ENCODE data around the gene LUZP2. TPM values are rescaled to one million over a fixed set of nuclear protein-coding genes. Genes with fewer than 3 reads are reported as not detected.
A peak's percentile ranks its signal among the peaks of the same experiment; 100 is the strongest.
"Not testable (repeated sequence)": the region's sequence is repeated elsewhere in the genome, so short reads cannot be mapped to it uniquely, and the experiment has no call there.

The LUZP2 gene
- total RNA-seq, 1 experiment from 2014 or later: not detected

- in situ Hi-C loops (cut with HindIII; ENCODE audit: low sequenced_read_pairs): no loop called here
- peak; percentile 56 for DNase-seq (ENCODE audit: low spot score)
These were observed 467.0 kb downstream of the LUZP2 start for GRCh38 chr11:24963852-24964251.

GRCh38 chr11:24965748-24966147 lies 468.9 kb downstream of the LUZP2 start:
- in situ Hi-C loops (cut with HindIII; ENCODE audit: low sequenced_read_pairs): no loop called here
- DNase-seq (ENCODE audit: low spot score): no peak

GRCh38 chr11:24993903-24994302 lies 497.1 kb downstream of the LUZP2 start:
- DNase-seq (ENCODE audit: low spot score); in situ Hi-C loops (cut with HindIII; ENCODE audit: low sequenced_read_pairs): not testable (repeated sequence)

GRCh38 chr11:24999929-25000328 lies 503.1 kb downstream of the LUZP2 start:
- in situ Hi-C loops (cut with HindIII; ENCODE audit: low sequenced_read_pairs); DNase-seq (ENCODE audit: low spot score): not testable (repeated sequence)

GRCh38 chr11:25037431-25037830 lies 540.6 kb downstream of the LUZP2 start:
- DNase-seq (ENCODE audit: low spot score): no peak
- in situ Hi-C loops (cut with HindIII; ENCODE audit: low sequenced_read_pairs): no loop called here

GRCh38 chr11:25038131-25038530 lies 541.3 kb downstream of the LUZP2 start:
- in situ Hi-C loops (cut with HindIII; ENCODE audit: low sequenced_read_pairs): no loop called here
- DNase-seq (ENCODE audit: low spot score): no peak

GRCh38 chr11:25039165-25039564 lies 542.3 kb downstream of the LUZP2 start:
- DNase-seq (ENCODE audit: low spot score): no peak
- in situ Hi-C loops (cut with HindIII; ENCODE audit: low sequenced_read_pairs): no loop called here

GRCh38 chr11:25048632-25049031 lies 551.8 kb downstream of the LUZP2 start:
- no peak for DNase-seq (ENCODE audit: low spot score)
- in situ Hi-C loops (cut with HindIII; ENCODE audit: low sequenced_read_pairs): no loop called here

- in situ Hi-C loops (cut with HindIII; ENCODE audit: low sequenced_read_pairs): no loop called here
- DNase-seq (ENCODE audit: low spot score): no peak
These were observed 556.0 kb downstream of the LUZP2 start for GRCh38 chr11:25052844-25053243.

GRCh38 chr11:25057861-25058260 lies 561.0 kb downstream of the LUZP2 start:
- peak; percentile 66 for DNase-seq (ENCODE audit: low spot score)
- in situ Hi-C loops (cut with HindIII; ENCODE audit: low sequenced_read_pairs): no loop called here

GRCh38 chr11:25065746-25066145 lies 568.9 kb downstream of the LUZP2 start:
- DNase-seq (ENCODE audit: low spot score): no peak
- in situ Hi-C loops (cut with HindIII; ENCODE audit: low sequenced_read_pairs): no loop called here

GRCh38 chr11:25066706-25067105 lies 569.9 kb downstream of the LUZP2 start:
- in situ Hi-C loops (cut with HindIII; ENCODE audit: low sequenced_read_pairs): no loop called here
- no peak for DNase-seq (ENCODE audit: low spot score)

- DNase-seq (ENCODE audit: low spot score): no peak
- in situ Hi-C loops (cut with HindIII; ENCODE audit: low sequenced_read_pairs): no loop called here
These were observed 571.6 kb downstream of the LUZP2 start for GRCh38 chr11:25068451-25068850.

GRCh38 chr11:25094085-25094802 lies 597.4 kb downstream of the LUZP2 start:
- in situ Hi-C loops (cut with HindIII; ENCODE audit: low sequenced_read_pairs): no loop called here
- no peak for DNase-seq (ENCODE audit: low spot score)

GRCh38 chr11:25119416-25119815 lies 622.6 kb downstream of the LUZP2 start:
- in situ Hi-C loops (cut with HindIII; ENCODE audit: low sequenced_read_pairs): no loop called here
- no peak for DNase-seq (ENCODE audit: low spot score)
